Activated T-helper 1 cell treated with anti-CD3 and anti-CD28 coated beads, Interleukin-2, amount 50 U/mL, for 16 hours (primary cell): ENCODE measurements around the gene STRN3.
A peak's percentile ranks its signal among the peaks of the same experiment; 100 is the strongest.
"Not testable (repeated sequence)": the region's sequence is repeated elsewhere in the genome, so short reads cannot be mapped to it uniquely, and the experiment has no call there.

Experiments used
- DNase-seq, 2 donors: peaks; one replicate each; pipeline ENCODE4 v3.0.0-alpha.2; 2020; ENCODE audit warnings: low read depth in 1 of 2, low spot score in 1 of 2

STRN3 gene

DNA sequence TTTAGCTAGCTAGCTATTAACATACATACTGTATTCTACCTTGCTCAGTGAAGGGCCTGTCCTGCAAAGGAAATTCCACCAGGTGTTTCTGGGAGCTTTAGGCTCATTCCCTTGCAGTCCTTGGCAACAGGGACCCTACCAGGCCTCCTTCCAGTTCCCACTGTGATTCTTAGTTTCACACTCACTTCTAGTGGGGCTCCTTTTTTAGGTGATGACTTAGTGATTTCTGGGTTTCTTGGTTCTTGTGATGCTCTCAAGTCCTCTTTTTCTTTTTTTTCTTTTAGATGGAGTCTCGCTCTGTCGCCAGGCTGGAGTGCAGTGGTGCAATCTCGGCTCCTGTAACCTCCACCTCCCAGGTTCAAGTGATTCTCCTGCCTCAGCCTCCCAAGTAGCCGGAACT is 10.4 kb upstream of the STRN3 start:
- no peak for DNase-seq

DNA sequence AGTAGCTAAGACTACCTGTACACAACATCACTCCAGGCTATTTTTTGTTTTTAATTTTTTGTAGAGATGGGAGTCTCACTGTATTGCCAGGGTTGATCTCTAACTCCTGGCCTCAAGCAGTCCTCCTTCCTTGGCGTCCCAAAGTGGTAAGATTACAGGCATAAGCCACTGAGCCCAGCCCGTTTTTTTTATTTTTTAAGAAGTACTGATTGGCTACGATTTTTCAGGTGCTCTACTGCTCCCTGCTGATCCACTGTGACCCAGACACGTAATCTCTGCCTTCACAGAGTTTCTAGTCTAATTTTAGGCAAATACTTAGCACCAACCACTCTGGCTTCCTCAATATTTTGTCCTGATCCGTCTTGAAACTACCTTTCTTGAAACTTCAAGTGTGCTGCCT is 4.3 kb upstream of the STRN3 start:
- no peak for DNase-seq

DNA sequence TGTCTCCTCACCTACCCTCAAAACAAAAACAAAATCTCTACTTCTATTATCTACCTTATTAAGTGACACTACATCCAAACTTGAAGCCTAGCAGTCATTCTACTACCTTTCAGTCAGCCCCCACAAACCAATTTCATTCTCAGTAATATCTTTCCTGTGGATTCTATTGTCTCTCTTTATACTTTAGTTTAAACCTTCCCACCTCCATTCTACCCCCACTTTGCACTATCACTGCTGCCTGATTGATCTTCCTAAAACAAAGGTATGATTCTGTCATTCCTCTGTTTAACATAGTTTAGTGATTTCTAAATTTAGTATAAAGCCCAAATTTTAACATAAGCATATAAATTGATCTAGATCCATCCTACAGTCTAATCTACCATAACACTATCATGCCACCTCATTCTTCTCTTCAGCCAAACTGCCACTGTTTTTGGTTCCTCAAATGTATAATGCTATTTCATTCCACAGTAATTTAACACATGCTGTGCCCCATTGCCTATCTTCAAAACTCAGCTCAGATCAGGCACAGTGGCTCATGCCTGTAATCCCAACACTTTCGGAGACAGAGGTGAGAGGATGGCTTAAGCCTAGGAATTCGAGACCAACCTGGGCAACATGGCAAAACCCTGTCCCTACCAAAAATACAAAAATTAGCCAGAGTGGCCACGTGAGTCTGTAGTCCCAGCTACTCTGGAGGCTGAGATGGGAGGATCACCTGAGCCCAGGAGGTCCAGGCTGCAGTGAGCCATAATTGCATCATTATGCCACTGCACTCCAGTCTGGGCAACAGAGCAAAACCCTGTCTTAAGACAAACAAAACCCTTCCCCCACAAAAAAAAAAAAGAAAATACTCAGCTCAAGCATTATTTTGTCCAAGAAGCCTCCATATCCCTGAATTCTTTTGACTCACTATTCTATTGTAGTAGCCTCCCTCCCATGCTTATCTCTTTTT is 3.1 kb upstream of the STRN3 start:
- no peak for DNase-seq

DNA sequence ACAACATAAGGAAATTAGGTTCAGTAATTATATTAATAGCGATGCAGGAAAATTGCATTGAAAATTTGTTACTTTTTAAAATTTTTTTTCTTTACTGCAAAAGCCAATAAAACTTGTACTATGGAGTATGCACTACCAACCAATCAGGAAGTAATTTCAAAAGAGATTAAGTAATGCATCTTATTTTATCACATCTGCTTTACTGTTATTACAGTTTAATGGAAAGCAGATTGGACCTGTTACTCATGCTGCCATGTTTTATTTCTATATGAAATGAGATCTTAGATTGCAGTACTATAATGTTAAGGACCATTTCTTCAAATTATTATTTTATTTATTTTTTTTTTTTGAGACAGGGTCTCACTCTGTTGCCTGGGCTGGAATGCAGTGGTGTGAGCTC is 1.7 kb upstream of the STRN3 start:
- no peak for DNase-seq

DNA sequence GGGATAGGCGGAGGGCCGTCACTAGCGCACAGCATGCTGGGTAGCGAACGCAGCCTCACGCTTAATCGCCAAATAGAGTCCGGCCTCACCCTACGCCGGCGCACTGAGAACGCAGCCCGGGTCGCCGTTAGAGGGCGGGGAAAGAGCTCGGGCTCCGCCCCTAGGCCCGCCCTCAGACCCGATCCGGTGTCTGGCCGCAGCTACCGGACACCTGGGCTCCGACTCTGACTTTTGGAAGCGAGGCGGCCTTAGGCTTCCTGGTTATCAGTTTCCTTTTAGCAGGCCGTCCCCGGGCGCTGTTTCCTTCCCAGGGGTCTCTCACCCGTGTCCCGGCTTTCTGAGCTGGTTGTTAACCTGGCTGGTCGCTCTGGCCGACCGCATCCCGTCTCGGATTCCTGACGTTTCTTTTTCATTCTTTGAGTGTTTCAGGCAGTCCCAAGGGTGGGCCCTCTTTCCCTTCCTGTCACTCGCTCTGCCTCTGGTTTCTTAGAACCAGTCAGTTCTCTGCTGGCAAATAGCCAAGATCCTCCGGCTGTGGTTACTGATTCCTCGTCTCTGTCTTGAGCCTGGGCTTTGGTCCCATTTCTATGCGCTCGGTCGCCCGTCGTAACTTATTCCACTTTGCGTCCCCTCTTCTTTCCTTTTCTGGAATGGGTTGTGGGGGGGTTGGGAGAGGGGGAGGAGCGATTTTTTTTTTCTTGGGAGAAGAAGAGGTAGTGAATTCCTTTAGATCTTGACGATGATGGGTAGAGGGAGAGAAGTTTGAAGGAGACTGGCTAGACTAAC is 464 bp upstream of the STRN3 start:
- DNase-seq = peak; percentile 78 to 86

DNA sequence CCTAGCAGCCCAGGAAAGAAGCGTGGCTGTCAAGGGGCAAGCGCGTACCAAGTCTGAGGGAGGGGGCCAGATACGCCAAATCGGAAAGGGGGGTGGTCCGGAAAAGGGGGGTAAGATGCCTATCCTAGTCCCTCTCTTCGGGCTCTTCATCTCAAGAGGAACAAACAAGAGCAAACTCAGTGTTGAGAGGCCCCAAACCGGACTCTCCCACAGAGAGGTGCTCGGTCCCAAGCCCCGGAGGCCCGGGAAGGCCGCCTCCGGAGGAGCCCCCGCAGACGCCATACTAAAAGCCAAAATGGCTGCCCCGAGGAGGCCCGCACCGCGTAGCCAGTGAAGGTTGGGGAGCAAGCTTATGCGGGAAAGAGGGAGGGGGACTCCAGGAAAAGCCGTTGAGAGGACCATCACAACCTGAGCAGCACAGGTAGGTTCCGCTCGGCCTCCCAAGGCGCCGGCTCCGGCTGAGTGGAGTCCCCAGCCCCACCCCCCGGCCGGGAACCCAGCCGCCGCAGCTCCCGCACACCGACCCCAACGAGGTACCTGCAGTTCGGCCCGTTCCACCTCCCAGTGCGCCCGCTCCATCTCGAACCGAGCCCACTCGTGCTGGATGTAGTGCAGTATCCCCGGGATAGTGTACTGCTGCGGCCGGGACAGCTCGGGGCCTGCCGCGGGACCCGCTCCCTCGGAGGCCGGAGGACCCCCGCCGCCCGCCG is 657 bp downstream of the STRN3 start, which contains the start of gene AP4S1:
Gene AP4S1, plus strand, starts transcription at position 283 of the 710 bp plus-strand sequence. CDS start 40,548 bp downstream, outside the sequence.
- peak; percentile 19 to 21 for DNase-seq

DNA sequence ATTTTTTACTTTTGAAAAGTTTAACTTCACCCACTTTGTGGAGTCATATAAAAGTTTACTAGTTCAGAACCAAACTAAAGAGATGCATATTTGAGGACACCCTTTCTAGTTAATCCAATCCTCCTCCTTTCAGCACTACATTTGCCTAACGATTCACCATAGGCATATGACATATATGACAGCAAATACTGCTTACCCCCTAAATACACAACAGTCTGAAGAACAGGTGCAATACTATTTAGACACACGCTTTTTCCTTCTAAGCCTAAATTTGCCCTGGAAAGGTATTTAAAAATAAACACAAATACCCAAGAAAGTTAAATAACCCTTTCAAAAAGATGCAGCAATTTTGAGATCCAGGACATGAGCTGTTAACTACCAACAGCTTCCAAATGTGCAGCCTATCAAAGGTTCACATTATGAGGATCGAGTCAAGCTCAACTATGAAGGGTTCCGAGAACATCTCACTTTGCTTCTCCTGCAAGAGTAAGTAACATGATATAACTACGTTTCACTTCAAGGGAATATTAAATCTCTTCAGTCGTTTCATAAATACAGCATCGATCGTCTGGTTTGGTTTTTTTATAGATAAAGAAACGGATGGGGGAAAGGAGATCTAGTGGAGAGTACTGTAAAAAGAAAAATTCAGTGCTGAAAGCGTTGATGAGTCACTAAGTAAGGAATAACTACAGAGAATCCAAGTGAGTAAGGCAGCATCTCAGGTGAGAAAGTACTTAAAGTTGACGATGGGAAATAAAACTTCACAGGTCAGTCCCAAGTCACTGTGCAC is 1.4 kb downstream of the STRN3 start:
- no peak for DNase-seq

DNA sequence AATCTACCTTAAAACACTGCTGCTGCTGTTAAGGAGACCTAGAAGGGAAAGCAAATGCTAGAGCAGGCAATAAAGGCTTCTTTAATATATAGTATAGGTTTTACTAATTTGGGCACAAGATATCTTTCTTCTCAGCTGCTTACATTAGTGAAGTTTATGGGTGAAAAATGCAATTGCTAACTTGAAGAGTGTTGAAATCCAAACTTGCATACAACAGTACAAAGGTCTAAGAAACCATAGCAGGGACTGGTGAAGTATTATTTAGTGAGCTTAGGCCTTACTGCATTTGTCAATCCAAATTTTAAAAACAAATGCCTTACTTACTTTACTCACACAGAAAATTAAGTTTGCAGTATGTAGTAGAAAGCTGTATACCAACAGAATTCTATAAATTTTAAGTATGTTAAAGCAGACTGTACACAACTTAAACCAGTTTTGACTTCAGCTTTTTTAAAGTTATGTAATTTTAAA is 2.1 kb downstream of the STRN3 start:
- no peak for DNase-seq

DNA sequence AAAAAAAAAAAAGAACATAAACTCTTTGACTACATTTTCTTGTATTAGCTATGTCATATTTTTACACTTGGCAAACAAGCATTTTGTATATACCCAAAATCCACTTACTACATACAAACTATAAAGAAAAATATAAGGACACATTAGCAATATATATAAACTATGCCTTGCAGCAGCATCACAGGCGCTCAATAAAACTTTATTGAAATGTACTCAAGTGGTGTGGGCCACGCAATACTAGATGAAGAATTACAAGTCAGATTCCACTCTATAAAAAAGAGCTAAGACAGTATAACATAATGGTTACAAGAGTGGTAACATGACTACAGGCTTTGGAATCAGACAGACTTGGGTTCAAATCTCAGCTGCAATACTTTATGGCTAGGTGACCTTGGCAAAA is 3.8 kb downstream of the STRN3 start:
- DNase-seq = no peak

DNA sequence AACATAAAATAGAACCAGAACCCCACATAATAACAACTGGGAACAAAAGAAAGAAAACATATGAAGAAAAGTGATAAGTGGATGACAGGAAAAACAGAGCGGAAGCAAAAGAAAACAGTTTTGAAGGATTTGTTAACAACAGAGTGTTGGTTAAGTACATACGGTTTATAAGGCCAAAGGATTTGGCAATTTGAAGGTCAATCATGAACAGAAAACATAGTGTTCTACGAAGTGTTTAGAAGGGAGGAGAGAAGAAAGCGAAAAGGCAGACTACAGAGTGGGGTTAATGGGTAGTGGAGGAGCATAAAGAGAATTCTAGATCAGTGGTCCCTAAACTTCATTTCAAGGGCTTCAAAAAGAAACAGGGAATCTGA is 4.6 kb downstream of the STRN3 start:
- no peak for DNase-seq

DNA sequence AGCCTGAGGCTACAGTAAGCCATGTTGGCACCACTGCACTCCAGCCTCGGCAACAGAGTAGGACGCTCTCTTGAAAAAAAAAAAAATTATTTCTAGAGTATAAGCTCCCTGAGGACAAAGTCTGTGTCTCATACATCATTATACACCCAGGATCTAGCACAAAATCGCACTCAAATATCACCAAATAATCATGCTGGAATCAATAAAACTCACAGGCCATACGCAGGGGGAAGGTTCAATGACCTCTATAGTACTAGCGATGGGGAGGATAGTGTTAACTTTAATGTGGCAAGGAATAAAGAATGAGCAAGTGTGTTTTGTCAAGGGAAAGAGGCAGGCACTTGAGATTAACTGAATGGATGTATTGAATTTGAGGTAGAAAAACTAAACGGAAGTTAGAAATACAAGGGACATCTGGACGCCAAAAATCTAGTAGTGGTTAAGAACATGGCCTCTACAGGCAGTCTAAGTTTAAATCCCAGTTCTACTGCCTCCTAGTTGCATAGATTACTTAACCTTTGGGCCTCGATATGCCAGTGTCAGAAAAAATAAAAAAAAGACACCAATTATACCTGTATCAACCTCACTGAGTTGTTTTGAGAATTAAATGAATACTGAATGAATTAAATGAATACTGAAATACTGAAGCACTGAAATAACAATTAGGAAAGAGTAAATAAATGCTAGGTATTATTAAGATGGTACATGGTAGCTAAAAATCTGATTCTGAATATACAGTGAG is 5.2 kb downstream of the STRN3 start:
- no peak for DNase-seq

DNA sequence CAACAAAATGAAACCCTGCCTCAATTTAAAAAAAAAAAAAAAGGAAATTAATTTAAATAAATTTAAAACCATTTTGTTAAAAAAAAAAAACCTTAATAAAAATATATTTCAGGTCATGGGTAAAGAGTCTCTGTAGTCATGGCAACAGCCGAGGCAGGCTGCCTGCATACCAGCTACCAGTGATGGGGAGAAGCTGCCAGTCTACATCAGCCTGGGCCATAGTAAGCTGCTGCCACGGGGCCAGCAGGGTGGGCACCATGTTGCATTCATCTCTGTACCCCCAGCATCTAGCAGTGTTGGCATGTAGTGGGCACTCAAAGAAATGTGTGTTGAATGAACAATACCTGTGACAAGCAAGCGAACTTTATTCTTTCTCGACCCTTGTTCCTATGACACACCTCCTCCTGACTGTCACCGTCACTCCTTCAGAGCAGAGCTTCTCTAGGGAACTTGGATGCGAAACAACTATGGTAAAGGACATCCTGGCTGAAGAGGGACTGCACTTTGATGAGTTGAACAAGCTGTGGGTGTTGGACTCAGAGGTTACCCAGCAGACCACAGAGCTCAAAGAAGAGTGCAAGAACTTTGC is 8.0 kb downstream of the STRN3 start:
- DNase-seq = no peak

DNA sequence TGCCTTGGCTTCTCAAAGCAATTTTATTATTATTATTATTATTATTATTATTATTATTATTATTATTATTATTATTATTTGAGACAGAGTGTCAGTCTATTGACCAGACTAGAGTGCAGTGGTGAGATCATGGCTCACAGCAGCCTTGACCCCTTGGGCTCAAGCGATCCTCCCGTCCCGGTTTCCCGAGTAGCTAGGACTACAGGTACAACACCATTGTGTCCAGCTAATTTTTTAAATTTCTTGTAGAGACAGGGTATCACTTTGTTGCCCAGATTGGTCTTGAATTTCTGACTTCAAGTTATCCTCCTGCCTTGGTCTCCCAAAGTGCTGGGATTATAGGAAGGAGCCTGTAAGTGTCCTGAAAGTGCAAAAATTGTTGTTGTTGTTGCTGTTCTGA is 12.3 kb downstream of the STRN3 start:
- DNase-seq = no peak

DNA sequence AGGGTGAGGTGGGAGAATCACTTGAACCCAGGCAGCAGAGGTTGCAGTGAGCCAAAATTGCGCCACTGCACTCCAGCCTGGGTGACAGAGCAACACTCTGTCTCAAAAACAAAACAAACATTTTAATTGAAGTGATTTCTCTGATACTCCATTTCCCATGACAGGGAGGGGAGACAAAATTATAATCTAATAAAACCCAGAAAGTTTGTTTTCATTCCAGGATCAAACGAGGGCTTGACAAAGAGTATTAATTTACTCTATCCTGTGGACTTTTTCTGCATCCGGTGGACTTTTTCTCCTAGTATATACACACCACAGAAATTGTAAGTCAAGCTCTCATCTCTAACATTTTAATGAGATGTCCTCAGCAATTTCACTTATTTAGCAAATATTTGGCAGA is 15.2 kb downstream of the STRN3 start:
- no peak for DNase-seq

DNA sequence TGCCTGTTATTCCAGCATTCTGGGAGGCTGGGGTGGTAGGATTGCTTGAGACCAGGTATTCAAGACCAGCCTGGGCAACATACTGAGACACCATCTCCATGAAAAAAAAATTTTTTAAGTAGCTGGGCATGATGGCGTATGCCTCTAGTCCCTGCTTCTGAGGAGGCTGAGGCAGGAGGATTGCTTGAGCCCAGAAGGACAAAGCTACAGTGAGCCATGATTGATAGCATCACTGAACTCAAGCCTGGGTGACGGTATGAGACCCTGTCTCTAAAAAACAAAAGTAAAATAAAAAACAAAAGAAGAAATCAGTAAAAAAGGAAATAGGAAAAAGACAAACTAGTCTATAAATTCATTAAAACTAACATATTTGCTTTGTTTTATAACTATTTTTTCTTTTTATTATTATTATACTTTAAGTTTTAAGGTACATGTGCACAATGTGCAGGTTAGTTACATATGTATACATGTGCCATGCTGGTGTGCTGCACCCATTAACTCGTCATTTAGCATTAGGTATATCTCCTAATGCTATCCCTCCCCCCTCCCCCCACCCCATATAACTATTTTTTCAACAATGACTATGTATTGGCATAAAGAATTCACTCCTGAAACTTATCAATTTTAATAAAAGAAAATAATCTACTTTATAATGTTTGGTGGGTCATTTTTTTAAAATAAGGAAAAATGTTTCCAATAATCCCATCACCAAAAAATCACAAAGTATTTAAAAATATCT is 16.2 kb downstream of the STRN3 start:
- DNase-seq = no peak

DNA sequence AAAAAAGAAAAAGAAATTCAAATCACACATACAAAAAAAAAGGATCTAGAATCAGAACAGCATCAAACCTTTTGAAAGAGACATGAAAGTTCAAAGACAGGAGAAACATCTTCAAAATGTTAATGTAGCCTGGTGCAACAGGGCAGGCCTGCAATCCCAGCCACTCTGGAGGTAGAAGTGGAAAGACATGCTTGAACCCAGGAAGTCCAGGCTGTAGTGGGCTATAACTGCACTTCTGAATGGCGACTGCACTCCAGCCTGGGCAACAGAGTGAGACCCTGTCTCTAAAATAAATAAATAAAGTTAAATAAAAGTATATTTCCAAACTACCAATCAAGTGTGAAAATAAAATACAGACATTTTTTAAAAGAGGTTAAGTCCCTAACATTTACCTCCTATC is 19.5 kb downstream of the STRN3 start:
- no peak for DNase-seq

DNA sequence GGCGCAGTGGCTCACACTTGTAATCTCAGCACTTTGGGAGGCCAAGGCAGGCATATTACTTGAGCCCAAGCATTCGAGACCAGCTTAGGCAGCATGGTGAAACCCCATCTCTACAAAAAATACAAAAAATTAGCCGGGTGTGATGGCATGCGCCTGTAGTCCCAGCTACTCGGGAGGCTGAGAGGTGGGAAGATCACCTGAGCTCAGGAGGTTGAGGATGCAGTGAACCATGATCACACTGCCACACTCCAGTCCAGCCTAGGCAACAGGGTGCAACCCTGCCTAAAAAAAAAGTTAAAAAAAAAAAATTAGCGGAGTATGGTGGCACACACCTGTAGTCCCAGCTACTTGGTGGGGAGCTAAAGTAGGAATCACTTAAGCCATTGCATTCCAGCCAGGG is 22.2 kb downstream of the STRN3 start:
- DNase-seq = not testable (repeated sequence)

DNA sequence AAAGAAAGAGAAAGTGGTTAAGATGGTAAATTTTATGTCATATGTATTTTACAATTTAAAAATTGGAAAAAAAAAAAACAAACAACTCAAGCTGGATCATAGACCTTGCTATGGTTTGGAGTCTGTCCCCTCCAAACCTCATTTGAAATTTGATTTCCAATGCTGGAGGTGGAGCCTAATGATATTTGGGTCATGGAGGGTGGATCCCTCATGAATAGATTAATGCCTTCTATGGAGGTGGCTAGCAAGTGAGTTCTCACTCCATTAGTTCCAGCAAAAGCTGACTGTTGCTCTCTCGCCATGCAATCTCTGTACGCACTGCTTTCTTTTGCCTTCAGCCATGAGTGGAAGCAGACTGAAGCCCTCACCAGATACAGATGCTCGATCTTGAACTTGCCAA is 22.9 kb downstream of the STRN3 start:
- no peak for DNase-seq

DNA sequence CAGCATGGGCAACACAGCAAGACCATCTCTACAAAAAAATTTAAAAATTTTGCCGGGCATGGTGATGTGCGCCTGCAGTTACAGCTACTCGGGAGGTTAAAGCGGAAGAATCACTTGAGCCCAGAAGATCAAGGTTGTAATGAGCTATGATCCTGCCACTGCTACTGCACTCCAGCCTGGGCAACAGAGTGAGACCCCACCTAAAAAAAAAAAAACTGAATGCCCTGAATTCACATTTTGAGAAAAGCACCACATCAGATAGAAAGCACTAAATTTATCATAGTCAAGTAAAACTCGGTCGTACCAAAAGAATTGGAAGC is 24.9 kb downstream of the STRN3 start:
- no peak for DNase-seq
